Cerebellar cortex (tissue), 1 donor: ENCODE measurements around the gene MTFP1.
"Not testable (repeated sequence)": the region's sequence is repeated elsewhere in the genome, so short reads cannot be mapped to it uniquely, and the experiment has no call there.

Experiments
- DNase-seq: peaks from one replicate; pipeline ENCODE4 v3.0.0-alpha.2; 2015; ENCODE audit warnings: low spot score

The MTFP1 gene

DNA sequence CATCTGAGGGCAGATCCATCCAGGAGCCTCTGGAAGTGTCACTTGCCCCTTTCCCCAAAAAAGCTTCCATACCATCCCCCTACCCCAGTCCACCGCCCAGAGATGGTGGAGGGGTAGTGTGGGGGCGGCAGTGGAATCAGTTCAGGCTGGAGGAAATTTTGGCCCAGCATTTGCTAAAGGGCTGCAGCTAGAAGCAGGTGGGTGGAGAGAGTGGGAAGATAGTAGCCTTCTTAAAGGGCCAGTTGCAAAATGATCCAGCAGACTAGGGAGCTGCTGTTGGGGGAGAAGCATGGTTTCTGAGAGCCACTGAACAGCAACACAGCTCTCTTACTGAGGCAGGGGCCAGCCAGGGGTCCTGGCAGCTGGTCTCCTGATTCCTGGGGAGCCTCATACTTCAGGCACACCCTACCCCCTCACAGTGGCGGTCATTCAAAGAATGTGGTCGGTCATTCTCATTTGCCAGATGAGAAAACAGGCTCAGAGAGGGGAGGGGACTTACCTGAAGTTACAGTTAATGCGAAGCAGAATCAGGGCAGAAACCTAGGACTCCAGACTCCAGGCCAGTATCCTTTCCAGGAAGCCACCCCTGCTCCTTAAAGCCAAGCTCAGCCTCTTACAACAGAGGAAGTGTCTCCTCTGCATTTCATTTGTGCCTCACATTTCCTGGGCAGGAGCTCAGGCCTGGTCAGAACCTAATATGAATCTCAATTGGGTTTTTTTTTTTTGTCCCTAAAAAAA lies 23.4 kb upstream of the MTFP1 start:
- no peak for DNase-seq

GRCh38 chr22:30402766-30403104 lies 22.8 kb upstream of the MTFP1 start:
- not testable (repeated sequence) for DNase-seq

GRCh38 chr22:30404307-30404706 lies 21.3 kb upstream of the MTFP1 start:
- DNase-seq: no peak

DNA sequence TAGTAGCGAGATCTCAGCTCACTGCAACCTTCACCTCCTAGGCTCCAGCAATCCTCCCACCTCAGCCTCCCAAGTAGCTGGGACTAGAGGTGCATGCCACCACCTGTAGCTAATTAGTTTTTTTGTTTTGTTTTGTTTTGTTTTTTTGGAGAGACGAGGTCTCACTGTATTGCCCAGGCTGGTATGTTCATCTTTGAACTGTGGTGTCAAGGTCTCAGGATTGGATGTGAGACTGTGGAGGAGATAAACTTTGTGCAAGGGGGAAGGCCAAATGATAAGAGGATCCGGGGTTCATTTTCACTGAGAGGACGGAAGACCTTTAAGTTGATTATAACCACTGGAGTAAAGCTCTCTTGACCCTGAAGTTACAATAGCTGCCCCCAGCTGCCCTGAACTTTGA lies 19.8 kb upstream of the MTFP1 start:
- DNase-seq: no peak

DNA sequence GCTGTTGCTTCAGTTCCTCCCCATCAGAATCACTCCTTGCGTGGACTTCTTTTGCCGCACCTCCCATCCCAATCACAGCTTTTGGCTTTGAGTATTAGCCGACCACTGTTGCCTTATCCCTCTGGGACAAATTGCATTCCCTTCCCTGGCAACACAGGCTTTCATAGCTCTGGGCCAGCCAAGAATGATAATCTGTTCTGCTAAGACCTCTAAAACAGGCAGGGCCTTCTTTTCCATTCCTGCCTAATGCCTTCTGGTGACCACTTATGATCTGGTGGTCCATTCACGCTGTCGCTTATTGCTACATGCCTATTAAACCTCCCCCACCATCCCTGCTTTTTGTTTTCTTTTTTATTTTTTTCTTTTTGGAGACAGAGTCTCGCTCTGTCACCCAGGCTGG lies 19.2 kb upstream of the MTFP1 start:
- DNase-seq: no peak

DNA sequence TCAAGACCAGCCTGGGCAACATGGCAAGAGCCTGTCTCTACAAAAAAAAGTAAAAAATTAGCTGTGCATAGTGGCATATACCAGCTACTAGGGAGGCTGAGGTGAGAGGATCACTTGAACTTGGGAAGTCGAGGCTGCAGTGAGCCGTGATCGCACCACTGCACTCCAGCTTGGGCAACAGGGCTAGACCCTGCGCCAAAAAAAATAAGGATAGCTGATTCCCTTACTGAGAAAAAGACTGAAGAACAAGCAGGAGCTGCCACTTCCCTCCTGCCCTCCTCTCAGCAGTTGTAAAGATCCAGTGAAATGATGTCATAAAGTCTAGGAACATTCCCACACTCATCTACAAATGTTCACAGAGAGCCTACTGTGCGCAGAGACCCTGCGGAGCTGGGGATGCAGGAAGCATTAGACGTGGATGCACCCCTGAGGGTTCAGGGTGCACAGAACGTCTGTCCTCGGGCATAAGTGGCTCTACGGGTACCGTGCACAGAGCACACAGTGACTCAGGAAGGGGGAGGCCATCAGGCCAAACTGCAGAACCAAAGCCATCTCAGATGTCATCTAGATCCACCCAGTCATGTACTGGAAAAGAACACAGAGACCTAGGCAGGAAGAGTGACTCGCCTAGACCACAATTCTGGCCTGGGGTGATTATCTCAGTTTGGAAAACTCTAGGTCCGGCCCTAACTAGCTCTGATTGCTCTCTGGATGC lies 17.0 kb upstream of the MTFP1 start:
- no peak for DNase-seq

DNA sequence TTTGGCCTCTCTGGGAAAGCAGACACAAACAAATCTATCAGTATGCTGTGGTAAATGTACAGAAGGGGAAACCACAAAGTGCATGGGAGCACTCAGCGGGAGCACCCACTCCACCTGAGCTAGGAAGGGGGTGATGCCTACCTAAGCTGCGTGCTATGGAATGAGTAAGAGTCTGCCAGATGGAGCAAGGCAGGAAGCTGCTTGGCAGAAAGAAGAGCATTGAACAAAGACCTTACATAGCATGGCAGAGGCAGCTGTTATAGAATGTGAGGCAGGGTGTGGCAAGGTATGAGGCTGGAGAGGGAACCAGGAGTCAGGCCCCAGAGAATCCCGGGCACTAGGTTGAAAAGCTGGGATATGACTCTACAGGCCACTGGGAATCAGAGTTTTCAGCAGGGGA lies 13.8 kb upstream of the MTFP1 start:
- no peak for DNase-seq

DNA sequence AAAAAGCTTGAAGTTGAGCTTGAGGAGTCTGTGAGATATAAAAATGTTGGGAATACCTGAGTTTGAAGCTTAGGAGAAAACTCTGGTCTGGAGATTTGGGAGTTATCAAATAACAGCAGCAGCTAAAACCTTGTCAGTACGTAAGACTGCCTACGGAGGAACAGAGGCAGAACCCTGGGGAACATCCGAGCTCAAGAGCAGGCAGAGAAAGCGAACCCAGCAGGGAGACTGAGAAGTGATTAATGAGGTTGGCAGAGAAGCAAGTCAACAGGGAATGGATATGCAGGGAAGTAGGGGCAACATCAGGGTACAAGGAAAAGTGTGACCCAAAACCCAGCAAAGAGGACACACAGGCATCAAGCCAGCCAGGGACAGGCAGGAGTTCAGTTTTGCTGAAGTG lies 12.6 kb upstream of the MTFP1 start:
- DNase-seq: no peak

- no peak for DNase-seq
Measured at GRCh38 chr22:30413745-30414524, 11.6 kb upstream of the MTFP1 start.

GRCh38 chr22:30414525-30415047 lies 11.0 kb upstream of the MTFP1 start:
- DNase-seq: no peak

DNA sequence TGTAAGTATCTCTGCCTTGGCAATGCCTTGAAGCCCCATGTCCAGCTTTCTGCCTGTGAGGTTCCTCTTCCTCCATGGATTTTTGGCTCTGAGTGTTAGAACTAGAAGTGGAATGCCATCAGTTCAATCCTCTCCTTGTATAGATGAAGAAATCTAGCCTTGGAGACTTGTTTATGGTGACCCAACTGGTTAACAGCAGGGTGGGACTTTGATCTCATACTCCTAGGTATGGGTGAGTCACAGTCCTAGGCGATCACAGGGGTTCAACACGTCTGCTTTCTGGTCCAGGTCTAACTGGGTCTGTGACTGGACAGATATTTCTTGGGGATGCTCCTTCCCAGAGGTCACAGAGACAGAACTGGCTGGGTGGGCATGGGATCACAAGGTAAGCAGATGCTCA lies 9.2 kb upstream of the MTFP1 start:
- DNase-seq: no peak

- DNase-seq: no peak
Measured at GRCh38 chr22:30416837-30417236, 8.7 kb upstream of the MTFP1 start.

GRCh38 chr22:30420347-30421125 lies 5.0 kb upstream of the MTFP1 start:
- no peak for DNase-seq

DNA sequence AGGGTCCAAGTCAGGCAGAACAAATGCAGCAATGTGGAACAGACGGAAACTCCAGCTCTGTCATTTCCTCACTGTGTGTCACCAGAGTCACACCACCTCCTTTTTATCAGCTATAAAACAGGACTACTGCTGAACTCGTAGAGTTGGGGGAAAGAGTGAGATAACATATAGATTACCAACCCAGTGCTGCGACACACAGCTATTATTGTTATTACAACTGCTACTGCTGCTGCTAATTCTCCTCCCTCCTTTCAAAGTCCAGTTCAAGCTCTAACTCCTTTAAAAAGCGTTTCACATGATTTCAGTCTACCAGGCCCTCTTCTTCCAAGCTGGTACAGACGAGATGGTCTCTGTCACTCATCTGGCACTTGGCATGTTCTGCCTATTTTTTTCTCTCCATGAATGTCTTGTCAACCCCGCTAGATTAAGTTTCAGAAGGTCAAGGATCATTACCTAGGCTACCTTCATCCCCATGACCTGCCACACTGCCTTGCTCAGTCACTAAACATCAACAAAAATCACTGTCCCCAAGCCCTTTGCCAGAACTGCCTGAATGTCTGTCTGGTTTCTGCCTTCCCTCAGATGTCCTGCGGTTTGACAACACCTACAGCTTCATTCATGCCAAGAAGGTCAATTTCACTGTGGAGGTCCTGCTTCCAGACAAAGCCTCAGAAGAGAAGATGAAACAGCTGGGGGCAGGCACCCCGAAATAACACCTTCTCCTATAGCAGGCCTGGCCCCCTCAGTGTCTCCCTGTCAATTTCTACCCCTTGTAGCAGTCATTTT lies 3.7 kb upstream of the MTFP1 start:
- no peak for DNase-seq

DNA sequence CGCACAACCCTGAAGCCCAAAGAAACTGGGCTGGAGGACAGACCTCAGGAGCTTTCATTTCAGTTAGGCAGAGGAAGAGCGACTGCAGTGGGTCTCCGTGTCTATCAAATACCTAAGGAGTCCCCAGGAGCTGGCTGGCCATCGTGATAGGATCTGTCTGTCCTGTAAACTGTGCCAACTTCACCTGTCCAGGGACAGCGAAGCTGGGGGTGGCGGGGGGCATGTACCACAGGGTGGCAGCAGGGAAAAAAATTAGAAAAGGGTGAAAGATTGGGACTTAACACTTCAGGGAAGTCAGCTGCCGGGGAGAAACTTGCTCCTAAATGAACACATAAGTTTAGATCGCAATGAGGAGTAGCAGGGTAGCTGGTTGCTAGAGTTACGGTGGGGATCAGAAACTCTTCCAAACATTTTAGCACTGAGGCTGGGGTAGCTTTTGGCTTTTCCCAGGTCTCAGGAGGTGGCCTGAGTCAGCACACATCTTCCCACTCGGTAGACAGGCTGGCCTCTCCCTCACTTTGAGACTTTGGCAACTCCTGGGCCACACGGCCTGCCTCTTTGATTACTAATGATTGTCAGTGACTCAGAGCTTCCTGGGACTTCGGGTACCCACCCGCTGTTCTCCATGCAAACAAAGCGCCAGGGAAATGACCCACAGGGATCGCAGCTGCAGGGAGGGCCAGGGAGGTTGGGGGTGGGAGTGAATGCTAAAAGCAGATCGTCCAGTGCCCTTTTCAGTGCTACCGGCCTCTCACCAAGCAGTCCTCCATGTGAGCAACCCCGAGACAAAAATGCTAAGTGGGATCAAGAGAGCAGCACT lies 2.9 kb upstream of the MTFP1 start:
- peak; percentile 43 for DNase-seq

- no peak for DNase-seq
Measured at GRCh38 chr22:30423301-30423958, 2.1 kb upstream of the MTFP1 start.

- peak; percentile 99 for DNase-seq
Measured at GRCh38 chr22:30423959-30424533, 1.5 kb upstream of the MTFP1 start.

- no peak for DNase-seq
Measured at GRCh38 chr22:30424534-30425326, 838 bp upstream of the MTFP1 start.

DNA sequence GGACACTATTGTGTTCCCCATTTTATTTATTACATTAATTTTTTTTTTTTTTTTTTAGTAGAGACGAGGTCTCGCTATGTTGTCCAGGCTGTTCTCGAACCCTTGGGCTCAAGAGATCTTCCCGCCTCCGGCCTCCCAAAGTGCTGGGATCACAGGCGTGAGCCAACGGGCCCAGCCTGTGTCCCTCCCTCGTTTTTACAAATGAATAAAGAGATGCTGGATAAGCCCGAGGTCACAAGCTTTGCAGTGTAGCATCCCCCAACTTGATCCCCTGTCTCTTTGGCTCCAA lies 297 bp upstream of the MTFP1 start:
- DNase-seq: no peak
